Progenitor cell of endocrine pancreas (in vitro differentiated cells): Measurements from ENCODE around the gene ANKRD6. TPM values are rescaled to one million over a fixed set of nuclear protein-coding genes. Genes with fewer than 3 reads are reported as not detected.
A peak's percentile ranks its signal among the peaks of the same experiment; 100 is the strongest.

Experiments used
- DNase-seq: peaks from one replicate; pipeline ENCODE4 v3.0.0; 2021; ENCODE audit warnings: low spot score; ENCODE audit not compliant: unreplicated experiment
- H3K27ac Mint-ChIP-seq: 2 replicates; pipeline ENCODE4 v1.8.0; 2021; ENCODE audit warnings: mild to moderate bottlenecking, moderate library complexity, mixed read lengths
- H3K27me3 Mint-ChIP-seq: 2 replicates; pipeline ENCODE4 v1.8.0; 2021; ENCODE audit warnings: mixed read lengths
- H3K36me3 Mint-ChIP-seq: 2 replicates; pipeline ENCODE4 v1.8.0; 2022; ENCODE audit warnings: mixed read lengths; ENCODE audit not compliant: insufficient read depth
- H3K4me1 Mint-ChIP-seq: 2 replicates; pipeline ENCODE4 v1.8.0; 2021; ENCODE audit warnings: low read depth, mixed read lengths
- H3K4me3 Mint-ChIP-seq: 2 replicates; pipeline ENCODE4 v1.8.0; 2021; ENCODE audit warnings: low read depth, mild to moderate bottlenecking, moderate library complexity, mixed read lengths
- H3K9me3 Mint-ChIP-seq: 2 replicates; pipeline ENCODE4 v1.8.0; 2021; ENCODE audit warnings: low read depth, mixed read lengths
- total RNA-seq: library from RNA; stranded (reverse); gene quantifications from 2 replicates; pipeline ENCODE4 v1.2.1, GENCODE V29; 2021
- TF ChIP-seq, protein P1 (sequence below): fragments of 200-600 bp; sonication (generic); IDR thresholded peaks from one replicate; pipeline ENCODE4 v1.5.0; 2021; ENCODE audit warnings: antibody characterized with exemption, mild to moderate bottlenecking; ENCODE audit not compliant: unreplicated experiment

Gene ANKRD6
- total RNA-seq, 1 donor from 2014 or later: 32.4 TPM

DNA sequence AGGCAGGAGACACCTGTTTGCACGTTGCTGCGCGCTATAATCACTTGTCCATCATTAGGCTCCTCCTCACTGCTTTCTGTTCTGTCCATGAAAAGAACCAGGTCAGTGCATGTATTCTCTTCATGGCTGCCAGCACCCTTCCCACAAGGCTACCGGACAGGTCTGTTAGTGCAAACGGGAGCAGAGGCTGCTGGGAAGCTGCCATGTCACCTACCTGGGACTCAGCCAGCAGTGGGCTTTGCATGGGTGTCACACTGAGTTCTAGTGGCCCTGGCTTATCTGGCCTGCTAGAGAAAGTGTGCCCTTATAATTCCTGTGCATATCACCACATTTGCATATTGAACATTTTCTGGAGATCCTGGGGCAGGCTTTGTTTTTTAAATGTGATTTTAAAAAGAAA, 180.8 kb downstream of the ANKRD6 start:
- Mint-ChIP-seq H3K9me3 (no peaks in the 10 kb centered on the region), H3K27ac (no peak overlapping the region), H3K36me3 (no peaks in the 10 kb centered on the region), H3K4me3 (no peak overlapping the region), H3K4me1 (no peaks in the 10 kb centered on the region), H3K27me3 (no peaks in the 10 kb centered on the region)
- TF ChIP-seq, protein P1, sequence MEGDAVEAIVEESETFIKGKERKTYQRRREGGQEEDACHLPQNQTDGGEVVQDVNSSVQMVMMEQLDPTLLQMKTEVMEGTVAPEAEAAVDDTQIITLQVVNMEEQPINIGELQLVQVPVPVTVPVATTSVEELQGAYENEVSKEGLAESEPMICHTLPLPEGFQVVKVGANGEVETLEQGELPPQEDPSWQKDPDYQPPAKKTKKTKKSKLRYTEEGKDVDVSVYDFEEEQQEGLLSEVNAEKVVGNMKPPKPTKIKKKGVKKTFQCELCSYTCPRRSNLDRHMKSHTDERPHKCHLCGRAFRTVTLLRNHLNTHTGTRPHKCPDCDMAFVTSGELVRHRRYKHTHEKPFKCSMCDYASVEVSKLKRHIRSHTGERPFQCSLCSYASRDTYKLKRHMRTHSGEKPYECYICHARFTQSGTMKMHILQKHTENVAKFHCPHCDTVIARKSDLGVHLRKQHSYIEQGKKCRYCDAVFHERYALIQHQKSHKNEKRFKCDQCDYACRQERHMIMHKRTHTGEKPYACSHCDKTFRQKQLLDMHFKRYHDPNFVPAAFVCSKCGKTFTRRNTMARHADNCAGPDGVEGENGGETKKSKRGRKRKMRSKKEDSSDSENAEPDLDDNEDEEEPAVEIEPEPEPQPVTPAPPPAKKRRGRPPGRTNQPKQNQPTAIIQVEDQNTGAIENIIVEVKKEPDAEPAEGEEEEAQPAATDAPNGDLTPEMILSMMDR: no peak
- no peak for DNase-seq

DNA sequence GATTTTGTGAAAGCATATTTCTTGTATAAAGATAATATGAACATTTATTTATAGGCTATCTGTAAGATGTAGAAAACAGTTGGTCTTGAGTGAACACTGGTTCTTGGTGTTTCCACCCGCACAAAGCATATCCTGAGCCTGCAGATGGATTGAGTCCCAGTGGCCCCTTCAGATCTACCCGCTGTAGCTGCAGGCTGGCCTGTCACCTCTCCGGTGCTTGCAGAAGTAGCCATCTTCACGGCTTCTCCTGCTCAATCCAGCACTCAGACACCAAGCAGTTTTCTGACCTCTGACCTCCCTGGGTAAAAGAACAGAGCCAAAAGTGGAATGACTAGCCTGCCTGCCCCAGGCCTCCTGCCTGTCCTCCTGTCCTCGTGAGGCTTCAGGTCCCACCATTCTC, 182.9 kb downstream of the ANKRD6 start:
- H3K27me3 Mint-ChIP-seq: no peaks in the 10 kb centered on the region
- TF ChIP-seq, protein P1: no peak
- H3K9me3 Mint-ChIP-seq: no peaks in the 10 kb centered on the region
- no peak overlapping the region for H3K27ac Mint-ChIP-seq
- no peak overlapping the region for H3K4me3 Mint-ChIP-seq
- H3K36me3 Mint-ChIP-seq: no peaks in the 10 kb centered on the region
- DNase-seq: no peak
- H3K4me1 Mint-ChIP-seq: no peaks in the 10 kb centered on the region

DNA sequence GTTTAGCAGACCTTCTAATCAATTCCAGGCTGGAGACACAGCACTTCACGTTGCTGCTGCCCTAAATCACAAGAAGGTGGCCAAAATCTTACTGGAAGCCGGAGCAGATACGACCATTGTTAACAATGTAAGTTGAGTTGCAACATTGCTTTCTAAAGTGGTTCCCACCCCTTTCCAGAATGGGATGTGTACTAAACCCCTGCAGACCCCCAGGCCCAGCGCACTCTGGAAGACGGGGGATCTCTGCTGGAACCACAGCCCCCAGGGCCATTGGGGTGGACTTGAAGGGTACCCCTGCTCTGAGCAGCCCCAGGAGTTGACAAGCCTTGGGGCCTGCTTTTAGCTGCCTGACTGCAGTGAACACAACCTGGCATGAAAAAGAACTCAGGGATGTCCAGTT, 183.6 kb downstream of the ANKRD6 start:
- no peaks in the 10 kb centered on the region for H3K36me3 Mint-ChIP-seq
- no peak overlapping the region for H3K27ac Mint-ChIP-seq
- H3K4me3 Mint-ChIP-seq: no peak overlapping the region
- H3K27me3 Mint-ChIP-seq: no peaks in the 10 kb centered on the region
- TF ChIP-seq, protein P1: no peak
- no peaks in the 10 kb centered on the region for H3K9me3 Mint-ChIP-seq
- no peaks in the 10 kb centered on the region for H3K4me1 Mint-ChIP-seq
- DNase-seq: no peak

DNA sequence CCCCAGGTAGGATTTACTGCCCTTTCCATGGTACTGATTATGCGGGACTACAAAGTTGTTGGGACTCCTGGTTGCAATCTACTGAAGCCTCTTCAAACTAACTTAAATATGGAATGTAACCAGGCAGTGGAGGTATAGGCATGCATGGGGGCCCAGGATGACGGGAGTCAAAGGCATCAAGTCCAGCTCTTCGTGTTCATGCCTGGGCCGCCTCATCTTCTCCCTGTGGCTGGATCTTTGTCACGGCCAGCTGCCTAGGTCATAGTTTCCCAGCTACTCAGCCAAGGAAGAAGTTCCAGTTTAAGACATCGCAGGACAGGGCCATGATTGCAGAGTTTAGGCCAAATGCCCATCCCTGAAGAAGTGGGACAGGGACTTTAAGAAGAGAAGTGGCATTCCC, 185.1 kb downstream of the ANKRD6 start:
- no peak overlapping the region for H3K4me3 Mint-ChIP-seq
- no peak for DNase-seq
- TF ChIP-seq, protein P1: no peak
- H3K36me3 Mint-ChIP-seq: no peaks in the 10 kb centered on the region
- no peaks in the 10 kb centered on the region for H3K9me3 Mint-ChIP-seq
- H3K4me1 Mint-ChIP-seq: no peaks in the 10 kb centered on the region
- H3K27ac Mint-ChIP-seq: peak overlapping the region; percentile 50
- no peaks in the 10 kb centered on the region for H3K27me3 Mint-ChIP-seq

DNA sequence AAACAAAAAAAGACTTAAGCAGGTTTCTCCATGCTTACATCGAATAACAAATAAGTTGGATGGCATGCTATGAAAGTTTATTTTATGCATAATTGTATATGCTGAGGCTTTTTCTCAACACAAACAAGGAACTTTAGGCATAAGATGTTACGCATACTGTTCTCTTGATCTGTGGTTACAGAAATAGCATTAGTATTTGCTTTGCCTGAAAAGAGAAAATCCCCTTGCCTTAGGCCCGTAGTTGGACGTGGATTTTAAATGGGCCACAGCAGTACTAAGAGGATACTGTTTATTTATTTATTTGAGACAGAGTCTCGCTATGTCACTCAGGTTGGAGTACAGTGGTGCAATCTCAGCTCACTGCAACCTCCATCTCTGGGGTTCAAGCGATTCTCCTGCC, 186.6 kb downstream of the ANKRD6 start:
- no peak for DNase-seq
- Mint-ChIP-seq H3K9me3 (no peaks in the 10 kb centered on the region), H3K4me3 (no peak overlapping the region), H3K36me3 (no peaks in the 10 kb centered on the region), H3K4me1 (no peaks in the 10 kb centered on the region), H3K27me3 (no peaks in the 10 kb centered on the region), H3K27ac (no peak overlapping the region)
- TF ChIP-seq, protein P1: no peak
